ENCODE results near the gene KRTAP12-3. TPM values are rescaled to one million over a fixed set of nuclear protein-coding genes. Genes with fewer than 3 reads are reported as not detected.

Gene KRTAP12-3
- total and polyA plus RNA-seq, 9 of the 15 experiments (the other 6 are each of a cell fraction or from before 2014, with no cell fraction given): not detected

DNA sequence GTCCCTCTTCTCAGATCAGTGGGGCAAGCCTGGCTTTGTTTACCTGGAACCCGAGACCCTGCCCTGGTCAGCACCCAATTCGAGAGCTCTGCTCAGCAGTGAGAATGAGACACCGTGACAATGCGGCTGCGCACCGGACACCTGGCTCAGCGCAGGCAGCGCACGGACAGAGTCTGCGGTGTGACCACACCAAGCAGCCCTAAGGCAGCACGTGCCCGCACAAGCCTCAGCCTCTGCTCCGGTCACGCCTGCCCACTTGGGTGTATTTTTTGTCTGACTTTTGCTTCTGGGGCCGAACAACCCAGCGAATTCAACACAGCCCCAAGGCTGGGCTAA, 41.2 kb upstream of the KRTAP12-3 start (continued):
- TF ChIP-seq, protein P1, sequence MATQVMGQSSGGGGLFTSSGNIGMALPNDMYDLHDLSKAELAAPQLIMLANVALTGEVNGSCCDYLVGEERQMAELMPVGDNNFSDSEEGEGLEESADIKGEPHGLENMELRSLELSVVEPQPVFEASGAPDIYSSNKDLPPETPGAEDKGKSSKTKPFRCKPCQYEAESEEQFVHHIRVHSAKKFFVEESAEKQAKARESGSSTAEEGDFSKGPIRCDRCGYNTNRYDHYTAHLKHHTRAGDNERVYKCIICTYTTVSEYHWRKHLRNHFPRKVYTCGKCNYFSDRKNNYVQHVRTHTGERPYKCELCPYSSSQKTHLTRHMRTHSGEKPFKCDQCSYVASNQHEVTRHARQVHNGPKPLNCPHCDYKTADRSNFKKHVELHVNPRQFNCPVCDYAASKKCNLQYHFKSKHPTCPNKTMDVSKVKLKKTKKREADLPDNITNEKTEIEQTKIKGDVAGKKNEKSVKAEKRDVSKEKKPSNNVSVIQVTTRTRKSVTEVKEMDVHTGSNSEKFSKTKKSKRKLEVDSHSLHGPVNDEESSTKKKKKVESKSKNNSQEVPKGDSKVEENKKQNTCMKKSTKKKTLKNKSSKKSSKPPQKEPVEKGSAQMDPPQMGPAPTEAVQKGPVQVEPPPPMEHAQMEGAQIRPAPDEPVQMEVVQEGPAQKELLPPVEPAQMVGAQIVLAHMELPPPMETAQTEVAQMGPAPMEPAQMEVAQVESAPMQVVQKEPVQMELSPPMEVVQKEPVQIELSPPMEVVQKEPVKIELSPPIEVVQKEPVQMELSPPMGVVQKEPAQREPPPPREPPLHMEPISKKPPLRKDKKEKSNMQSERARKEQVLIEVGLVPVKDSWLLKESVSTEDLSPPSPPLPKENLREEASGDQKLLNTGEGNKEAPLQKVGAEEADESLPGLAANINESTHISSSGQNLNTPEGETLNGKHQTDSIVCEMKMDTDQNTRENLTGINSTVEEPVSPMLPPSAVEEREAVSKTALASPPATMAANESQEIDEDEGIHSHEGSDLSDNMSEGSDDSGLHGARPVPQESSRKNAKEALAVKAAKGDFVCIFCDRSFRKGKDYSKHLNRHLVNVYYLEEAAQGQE (IDR thresholded peaks at IDR 0.05; ENCODE audit: borderline replicate concordance): no peak
- TF ChIP-seq, protein P1 (CRISPR knock-in tag; IDR thresholded peaks at IDR 0.05; ENCODE audit: low read depth): no peak

DNA sequence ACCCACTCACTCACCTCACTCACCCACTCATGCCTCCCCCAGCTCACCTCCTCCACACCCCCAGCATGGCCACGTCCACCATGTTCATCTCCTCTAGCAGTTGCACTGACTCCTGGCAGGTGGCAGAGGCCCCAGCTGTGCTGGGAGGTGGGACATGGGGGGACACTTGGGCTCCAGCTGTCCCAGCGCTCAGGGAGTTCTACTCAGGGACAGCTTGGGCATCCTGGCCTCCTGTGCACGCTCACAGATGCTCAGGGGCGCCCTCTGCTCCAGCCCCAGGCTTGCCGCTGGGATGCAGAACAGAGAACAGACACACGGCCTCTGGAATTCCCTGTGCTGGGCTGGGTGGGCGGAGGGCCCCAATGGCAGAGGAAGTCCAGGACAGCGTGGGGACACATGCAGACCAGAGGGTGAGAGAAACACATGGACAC, 40.6 kb upstream of the KRTAP12-3 start:
- BruUV-seq (replicated peaks): no TSS peak
- no peaks in the 10 kb centered on the region for H4K20me1 ChIP-seq (replicated peaks; ENCODE audit: control insufficient read depth, insufficient read depth, low read length)
- 2% methylated on average over 8 of the region's 8 CpGs for WGBS (ENCODE audit: insufficient coverage, low coverage, missing lambda C conversion rate)
- no peaks in the 10 kb centered on the region for H3K36me3 ChIP-seq (ENCODE audit: control insufficient read depth, insufficient read depth, low read length)
- ChIA-PET POLR2A (no interaction called here), CTCF (ENCODE audit: low intra/inter-chr PET ratio) (no interaction called here)
- H3K9me3 ChIP-seq (replicated peaks; ENCODE audit: control insufficient read depth, insufficient read depth, low read depth, low read length): no peaks in the 10 kb centered on the region
- FAIRE-seq (no peak), DNase-seq (ENCODE audit: extremely low read depth in 1 of 4, low spot score in 3 of 4) (no peak), ATAC-seq (no peak)
- intact Hi-C loops (cut with micrococcal nuclease): no loop called here
- peaks cover 14 to 44% of the 10 kb centered on the region in 2 experiments; a peak in 4 of 5 replicates for H3K27me3 ChIP-seq (ENCODE audit: control insufficient read depth in 2 of 2, insufficient read depth in 2 of 2, low read length in 2 of 2)
- peaks cover 0 to 10% of the 10 kb centered on the region in 2 experiments; a peak in 2 of 5 replicates for H3K4me1 ChIP-seq (replicated peaks in 1 of 2; ENCODE audit: control insufficient read depth in 2 of 2, insufficient read depth in 2 of 2, low read length in 2 of 2)
- no peak overlapping the region for H2AFZ ChIP-seq (ENCODE audit: low read depth, low read length)
- no peak overlapping the region for H3K4me2 ChIP-seq (ENCODE audit: insufficient read depth, low read length)
- H3K27ac ChIP-seq (ENCODE audit: extremely low read depth, low read depth, low read length): no peak overlapping the region
- H3K79me2 ChIP-seq (ENCODE audit: control insufficient read depth, insufficient read depth, low read length): no peaks in the 10 kb centered on the region
- no peak for TF ChIP-seq ZNF76 (CRISPR knock-in tag; IDR thresholded peaks at IDR 0.05; ENCODE audit: borderline replicate concordance)
- no peak for TF ChIP-seq KLF10 (CRISPR knock-in tag; IDR thresholded peaks at IDR 0.05)
- no peak for TF ChIP-seq STAG1 (CRISPR knock-in tag; IDR thresholded peaks at IDR 0.05; ENCODE audit: borderline replicate concordance)
- TF ChIP-seq ZNF23 (CRISPR knock-in tag; IDR thresholded peaks at IDR 0.05): no peak
- no peak for TF ChIP-seq ZBTB12 (CRISPR knock-in tag; IDR thresholded peaks at IDR 0.05)
- no peak for TF ChIP-seq ZBTB7A (IDR thresholded peaks at IDR 0.05; ENCODE audit: borderline replicate concordance, control insufficient read depth, low read depth, low read length)
- TF ChIP-seq CAMTA2 (CRISPR knock-in tag; conservative IDR thresholded peaks at IDR 0.05): no peak
- no peak for TF ChIP-seq THRB (CRISPR knock-in tag; conservative IDR thresholded peaks at IDR 0.05)
- TF ChIP-seq ZNF695 (CRISPR knock-in tag; IDR thresholded peaks at IDR 0.05): no peak
- in situ Hi-C loops (cut with MboI): no loop called here
- H3K4me3 ChIP-seq: no peak overlapping the region
- H3K9me1 ChIP-seq (ENCODE audit: control insufficient read depth, insufficient read depth, low read length): peaks cover 3% of the 10 kb centered on the region
- H3K9ac ChIP-seq (ENCODE audit: insufficient read depth in 1 of 2, low read depth in 2 of 2, low read length in 2 of 2): no peak overlapping the region
